IPS-11a (cell line): ENCODE measurements around the gene DPPA3.
"Not testable (repeated sequence)": the region's sequence is repeated elsewhere in the genome, so short reads cannot be mapped to it uniquely, and the experiment has no call there.

Source experiments
- H3K4me3 ChIP-seq: one replicate; pipeline ENCODE4 v1.5.1; 2013; ENCODE audit warnings: low read depth, low read length, control low read depth

The DPPA3 gene

DNA sequence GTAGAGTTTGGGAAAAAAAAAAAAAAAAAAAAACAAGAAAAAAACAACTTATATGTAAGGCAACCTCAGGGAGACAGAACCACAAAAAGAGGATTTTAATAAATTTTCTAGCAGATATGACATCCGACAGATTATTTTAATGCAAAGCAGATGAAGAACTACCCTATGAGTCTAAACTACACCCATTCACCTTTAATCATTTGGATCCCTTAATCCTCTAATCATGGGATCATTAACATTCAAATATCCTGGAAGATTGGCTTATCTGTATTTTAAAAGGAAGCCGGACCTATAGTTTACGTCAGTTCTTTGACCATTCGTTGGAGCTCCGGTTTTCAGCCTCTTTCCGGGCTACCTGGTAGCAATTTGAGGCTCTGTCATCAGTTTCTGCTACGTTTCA, at the start of gene DPPA3:
TSS of gene DPPA3 (plus strand) at position 301 of the 400 bp plus-strand sequence. CDS start 138 bp downstream, outside the sequence.
- H3K4me3 ChIP-seq = no peak within 1 kb of the TSS

DNA sequence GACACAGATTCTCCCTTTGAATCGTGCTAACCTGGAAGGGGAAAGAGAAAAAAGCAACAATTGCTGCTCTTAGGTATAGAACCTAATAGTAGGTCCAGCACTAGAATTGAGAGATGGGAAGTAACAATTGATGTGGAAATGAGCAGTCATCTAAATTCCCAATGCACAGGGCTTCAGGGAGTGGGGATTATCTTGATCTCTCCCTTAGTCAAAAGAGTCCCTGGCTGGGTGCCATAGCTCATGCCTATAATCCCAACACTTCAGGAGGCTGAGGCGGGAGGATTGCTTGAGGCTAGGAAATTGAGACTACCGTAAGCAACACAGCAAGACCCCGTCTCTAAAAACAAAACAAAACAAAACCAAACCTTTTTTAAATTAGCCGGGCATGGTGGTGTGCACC, 49.5 kb upstream of the DPPA3 start:
- H3K4me3 ChIP-seq = no peak overlapping the region

DNA sequence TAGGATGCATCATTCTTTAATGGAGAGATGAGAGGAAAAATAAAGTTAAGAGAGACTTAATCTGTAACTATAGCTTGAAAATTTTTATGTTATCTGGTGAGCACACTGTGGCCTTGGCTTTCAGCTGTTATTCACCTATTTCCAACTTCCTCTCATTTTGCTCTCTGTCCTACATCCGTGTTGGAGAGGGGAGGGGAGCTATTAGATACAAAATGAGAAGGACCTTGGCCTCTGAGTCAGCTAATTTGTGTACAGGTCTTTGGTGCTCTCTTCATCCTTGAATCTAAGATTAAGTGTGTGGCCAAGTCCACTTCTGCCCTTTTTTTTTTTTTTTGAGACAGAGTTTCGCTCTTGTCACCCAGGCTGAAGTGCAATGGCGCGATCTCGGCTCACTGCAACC, 44.6 kb upstream of the DPPA3 start:
- H3K4me3 ChIP-seq = no peak overlapping the region

DNA sequence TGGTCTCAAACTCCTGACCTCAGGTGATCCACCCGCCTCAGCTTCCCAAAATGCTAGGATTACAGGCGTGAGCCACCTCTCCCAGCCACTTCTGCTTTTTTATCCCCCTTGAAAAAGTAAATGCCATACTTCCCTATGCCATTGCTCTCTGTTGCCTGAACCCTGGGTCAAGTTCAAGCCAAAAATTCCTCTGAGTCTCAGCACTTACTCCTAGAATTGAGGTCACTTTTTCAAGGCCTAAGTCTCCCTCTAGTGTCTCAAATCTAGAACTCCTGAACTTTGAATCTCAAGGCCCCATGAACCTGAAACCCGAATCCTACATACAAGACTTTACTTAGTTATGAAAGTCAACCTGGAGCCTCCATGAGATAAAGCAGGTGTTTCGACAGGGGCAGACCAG, 44.1 kb upstream of the DPPA3 start:
- H3K4me3 ChIP-seq = no peak overlapping the region

DNA sequence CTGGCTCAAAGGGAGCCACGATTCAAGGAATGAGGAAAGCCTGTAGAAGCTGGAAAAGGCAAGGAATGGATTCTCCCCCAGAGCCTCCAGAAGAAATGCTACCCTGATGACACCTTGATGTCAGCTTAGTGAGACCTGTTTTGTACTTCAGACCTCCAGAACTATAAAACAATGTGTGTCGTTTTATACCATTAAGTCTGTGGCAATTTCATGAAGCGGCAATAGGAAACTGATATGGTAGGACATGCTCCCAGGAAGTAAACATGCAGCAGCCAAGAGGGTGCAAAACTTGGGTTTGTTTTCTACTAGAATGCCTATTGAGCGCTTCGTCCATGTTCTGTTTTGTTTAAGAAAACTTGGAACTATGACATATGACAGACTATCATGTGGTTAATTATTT, 43.1 kb upstream of the DPPA3 start:
- no peak overlapping the region for H3K4me3 ChIP-seq

DNA sequence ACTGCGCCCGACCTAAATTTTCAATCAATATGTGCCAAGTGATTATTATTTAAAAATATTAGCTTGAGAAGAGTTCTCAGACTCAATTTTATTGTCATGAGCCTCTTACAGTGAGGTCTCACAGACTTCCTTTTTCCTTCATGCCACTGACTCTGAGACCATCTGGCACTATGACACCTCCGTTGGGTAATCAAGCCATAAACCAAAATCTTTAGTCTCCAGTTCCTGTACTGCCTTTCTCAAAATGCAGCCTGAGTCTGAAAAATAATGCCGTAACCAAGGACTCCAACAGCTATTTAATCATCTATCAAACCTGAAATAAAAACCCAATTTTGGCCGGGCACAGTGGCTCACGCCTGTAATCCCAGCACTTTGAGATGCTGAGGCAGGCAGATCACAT, 35.8 kb upstream of the DPPA3 start:
- not testable (repeated sequence) for H3K4me3 ChIP-seq

DNA sequence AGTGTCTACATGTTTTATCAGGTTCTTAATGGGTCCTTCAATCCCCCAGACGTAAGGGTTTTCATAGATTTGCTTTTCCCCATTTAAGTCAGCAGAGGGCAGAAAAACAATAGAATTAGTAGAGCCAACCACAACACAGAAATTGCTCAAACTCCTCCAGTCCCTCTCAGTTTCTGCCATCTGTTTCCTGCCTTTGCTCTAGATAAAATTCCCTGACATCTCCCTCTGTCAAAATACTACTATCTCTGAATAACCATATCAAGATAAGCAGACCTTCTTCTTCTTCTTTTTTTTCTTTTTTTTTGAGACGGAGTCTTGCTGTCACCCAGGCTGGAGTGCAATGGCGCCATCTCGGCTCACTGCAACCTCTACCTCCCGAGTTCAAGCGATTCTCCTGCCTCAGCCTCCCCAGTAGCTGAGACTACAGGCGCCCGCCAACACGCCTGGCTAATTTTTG, 33.8 kb upstream of the DPPA3 start:
- not testable (repeated sequence) for H3K4me3 ChIP-seq

DNA sequence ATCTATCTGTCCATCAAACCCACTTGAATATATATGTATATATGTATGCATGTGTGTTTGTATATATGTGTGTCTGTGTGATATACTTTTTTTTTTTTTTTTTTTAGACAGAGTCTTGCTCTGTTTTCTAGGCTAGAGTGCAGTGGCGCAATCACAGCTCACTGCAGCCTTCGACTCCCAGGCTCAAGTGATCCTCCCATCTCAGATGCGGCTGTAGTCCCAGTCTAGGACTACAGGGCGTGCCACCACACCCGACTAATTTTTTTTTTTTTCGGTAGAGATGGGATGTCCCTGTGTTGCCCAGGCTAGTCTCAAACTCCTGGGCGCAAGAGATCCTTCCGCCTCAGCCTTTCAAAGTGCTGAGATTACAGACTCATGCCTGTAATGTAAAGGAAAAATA, 32.5 kb upstream of the DPPA3 start:
- no peak overlapping the region for H3K4me3 ChIP-seq

DNA sequence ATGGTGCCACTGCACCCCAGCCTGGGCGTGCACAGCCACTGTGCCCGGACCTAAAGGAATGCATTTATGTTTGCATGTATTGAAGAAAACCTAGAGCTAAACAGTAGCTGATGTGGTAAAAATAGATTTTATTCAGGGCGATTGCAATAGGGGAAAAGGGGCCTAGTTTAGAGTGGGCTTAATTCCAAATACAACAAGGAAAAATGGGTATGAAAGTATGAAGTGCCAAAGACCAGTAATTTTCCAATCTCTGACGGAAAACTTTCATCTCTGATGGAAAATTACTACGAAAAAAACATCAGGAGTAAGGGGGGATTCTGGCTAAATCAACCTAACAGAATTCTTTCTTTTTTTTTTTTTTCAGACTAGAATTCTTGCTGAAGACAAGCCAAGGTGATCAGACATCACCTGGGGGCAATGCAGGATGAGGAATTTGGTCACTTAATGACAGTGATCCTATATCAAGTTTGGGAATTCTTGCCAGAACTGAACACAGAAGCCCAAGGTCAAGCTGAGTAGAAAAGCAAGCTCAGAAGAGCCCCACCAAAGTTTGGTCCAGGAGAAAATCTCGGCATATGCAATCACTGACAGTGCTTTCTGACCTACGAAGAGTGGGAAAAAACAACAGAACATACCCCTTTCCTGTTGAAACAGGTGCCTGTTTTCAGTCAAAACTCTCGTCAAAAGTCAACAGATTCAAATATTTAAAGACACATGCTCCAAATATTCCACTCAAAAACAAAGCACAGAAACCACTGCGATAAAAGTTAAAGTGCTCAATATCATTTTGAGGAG, 31.8 kb upstream of the DPPA3 start:
- H3K4me3 ChIP-seq = no peak overlapping the region

DNA sequence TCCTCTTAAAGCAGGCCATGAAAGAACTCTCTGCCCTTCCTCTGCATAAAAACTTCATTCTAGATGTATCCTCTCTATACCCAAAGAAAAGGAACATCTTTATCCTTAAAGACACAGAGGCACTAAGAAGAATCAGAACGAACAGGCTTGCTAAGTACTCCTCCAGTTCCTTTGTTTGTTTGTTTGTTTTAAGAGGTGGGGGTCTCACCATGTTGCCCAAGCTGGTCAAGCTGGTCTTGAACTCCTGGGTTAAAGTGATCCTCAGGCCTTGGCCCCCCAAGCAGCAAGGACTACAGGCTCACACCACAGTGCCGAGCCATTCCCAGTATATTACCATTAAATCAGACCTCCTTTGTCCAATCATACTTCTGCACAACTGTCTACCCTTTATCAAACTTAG, 29.7 kb upstream of the DPPA3 start:
- H3K4me3 ChIP-seq = no peak overlapping the region

DNA sequence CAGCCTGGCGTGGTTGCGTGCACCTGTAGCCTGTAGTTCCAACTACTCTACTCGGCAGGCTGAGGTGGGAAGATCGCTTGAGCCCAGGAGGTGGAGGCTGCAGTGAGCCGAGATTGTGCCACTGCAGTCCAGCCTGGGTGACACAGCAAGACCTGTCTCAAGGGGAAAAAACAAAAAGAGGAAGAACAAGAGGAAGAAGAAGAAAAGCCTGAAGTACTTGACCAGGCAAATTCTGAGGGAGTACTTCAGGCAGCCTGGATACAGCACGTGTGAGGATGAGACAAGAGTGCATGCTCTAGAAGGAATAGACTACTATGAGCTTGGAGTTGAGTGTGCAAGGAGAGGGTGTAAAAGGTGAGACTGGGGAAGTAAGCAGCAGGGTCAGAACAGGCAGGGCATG, 17.4 kb upstream of the DPPA3 start:
- no peak overlapping the region for H3K4me3 ChIP-seq

DNA sequence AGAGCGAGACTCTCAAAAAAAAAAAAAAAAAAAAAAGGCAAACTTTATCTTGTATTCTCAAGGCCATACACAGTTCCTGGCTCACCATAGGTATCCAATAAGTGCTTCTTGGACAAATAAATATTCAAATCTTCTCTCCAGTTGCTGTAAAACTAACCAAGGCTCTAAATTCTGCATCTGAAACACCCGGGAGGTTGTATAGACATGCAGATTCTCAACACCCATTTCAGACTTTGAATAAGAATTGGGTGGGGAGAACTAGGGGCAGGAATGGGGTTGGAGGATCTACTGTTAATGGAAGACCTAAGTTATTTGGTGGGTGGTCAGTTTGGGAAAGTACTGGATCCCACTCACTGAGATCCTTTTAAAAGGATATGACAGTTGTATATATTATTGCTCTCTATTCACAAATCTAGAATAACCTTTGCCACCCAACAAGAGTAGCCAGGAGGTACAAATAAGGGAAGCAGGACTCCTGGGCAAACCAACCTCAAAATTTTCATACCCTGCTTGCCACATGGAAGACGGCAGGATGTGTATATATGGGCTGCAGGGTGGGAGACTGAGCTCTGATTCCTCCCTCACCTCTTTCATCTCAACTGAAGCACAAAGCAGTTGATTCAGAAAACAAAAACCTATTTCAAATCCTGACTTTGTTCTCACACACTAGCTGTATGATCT, 16.5 kb upstream of the DPPA3 start:
- H3K4me3 ChIP-seq = no peak overlapping the region

DNA sequence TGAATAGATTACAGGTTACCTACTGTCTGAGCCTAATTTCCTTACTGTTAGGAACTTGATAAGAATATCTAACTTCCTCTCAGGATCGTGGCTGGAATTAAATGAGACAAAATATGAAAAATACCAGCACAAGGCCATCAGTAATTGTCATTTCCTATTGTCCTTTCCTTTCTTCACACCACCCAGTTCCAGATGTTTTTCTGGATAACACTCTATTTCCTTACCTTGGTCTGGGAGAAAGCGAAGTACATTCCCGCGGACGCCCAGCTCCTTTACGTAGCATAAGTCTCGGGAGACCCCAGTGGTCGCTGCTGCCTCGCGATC, 16.0 kb upstream of the DPPA3 start:
- peak overlapping the region; percentile 18 for H3K4me3 ChIP-seq

DNA sequence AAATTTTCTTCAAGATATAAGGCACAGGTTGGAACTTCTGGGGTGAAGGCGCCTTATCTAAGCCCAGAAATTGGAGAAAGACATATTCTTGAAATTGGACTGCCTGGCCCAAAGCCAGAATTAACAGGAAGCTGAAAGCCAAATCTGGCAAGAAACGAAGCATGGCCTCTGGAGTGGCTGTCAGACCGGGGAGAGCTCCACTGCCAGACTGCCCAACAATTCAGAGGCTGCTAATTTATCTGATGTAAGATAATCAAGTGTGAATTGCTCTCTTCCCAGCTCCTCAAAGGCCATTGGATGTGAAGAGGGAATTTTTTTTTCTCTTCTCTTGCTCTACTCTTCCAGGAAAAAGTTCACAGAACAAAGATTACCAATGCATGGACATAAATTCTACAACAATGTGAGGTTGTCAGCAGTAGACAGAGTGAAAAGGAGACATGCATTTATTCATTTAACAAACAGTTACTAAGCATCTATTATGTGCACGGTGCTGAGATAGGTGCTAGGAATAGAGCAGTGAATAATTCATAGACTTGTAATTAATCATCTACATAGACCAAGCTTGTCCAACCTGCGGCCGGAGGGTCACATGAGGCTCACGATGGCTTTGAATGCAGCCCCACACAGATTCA, 15.6 kb upstream of the DPPA3 start, which contains the start of gene GDF3:
TSS of gene GDF3 (minus strand) at position 210 of the 632 bp plus-strand sequence. CDS start at position 163, 47 bp downstream.
- H3K4me3 ChIP-seq = peak within 1 kb of the TSS; percentile 18

DNA sequence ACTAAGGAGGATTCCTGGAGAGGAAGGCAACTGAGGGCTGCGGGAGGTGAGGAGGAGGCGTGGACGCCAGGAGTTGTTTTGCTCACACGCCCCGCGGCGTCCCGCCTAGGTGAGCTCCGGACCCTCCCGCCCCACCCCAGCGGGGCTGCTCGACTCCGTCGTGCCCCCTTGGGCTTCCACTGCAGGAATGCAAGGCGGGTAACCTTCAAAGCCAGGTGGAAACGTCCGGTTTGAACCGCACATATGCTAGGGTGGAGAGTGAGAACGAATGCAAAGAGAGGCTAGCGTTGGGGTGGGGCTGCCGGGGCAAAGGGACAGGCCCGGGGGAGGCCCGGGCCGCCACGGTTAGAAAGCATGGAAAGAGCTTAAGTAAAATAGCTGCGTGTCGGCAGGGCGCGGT, 5.4 kb upstream of the DPPA3 start:
- no peak overlapping the region for H3K4me3 ChIP-seq

DNA sequence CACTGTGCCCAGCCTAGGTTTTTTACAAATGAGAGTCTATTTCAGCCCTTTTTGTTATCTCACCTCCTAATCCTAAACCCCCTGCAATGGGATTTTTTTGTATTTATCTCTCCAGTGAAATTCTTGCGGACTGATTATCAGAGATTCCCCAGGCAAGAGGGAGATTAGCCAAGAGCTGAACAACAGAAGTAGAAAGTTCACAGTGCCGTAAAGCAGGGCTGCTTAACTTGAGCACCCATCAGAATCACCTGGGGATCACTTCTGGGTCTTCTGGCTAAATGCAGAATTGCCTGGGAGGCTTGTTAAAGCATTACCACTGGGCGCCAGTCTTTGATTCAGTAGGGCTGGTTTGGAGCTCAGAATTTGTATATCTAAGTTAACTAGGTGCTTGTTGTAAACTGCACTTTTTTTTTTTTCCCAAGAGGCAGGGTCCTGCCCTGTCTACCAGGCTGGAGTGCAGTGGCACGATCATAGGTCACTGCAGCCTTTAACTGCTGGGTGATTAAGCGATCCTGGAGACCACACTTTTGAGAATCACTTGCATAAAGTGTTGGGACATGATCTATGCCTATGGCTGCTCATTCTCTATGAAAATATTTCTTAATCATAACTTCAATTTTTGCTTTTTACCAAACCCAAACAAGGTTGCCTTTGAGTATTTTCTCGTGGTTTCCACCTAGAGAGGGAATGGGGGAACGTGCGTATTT, 1.1 kb upstream of the DPPA3 start:
- H3K4me3 ChIP-seq = no peak overlapping the region

DNA sequence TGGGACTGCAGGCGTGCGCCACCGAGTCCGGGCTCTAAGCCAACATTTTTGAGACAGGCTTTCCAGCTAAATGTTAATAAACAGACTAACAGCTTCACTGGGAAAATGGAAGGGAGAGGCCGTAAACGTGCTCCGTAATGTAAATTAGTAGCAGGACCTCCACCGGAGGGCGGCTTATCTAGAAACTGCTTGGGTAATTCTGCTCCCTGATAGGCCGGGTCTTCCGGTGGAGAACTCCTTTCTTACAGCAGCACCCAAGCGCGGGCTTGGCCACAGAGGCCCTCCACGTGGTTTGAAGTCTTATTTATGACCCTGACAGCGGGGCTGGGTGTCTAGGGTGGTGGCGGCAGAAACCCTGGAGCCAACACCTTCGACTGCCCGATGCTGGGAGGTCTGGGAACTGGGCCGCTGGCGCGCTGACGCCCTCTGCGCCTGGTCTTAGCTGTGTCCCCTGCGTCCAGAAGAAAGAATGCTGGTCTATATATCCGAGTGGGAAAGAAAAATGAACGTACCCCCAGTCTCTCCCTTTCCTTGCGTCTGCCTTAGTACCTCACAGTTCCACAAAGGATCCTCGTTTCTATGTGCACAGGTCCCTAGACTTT, 1.7 kb downstream of the DPPA3 start:
- no peak overlapping the region for H3K4me3 ChIP-seq

DNA sequence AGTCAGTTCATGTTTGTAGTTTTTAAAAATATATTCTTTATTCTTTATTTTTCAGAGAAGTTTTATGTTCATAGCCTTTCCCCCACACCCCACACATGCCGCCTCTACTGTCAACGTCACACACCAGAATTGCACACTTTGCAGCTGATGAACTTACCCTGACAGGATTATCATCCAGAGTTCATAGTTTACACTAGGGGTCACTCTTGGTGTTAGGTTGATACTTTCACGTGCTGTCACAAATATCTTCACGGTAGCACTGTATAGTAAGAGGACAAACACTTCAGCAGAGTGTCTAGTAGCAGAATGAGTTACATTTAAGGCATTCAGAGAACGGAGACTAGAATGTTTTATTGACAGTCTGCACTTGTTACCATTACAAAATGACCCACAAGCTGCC, 5.1 kb downstream of the DPPA3 start:
- no peak overlapping the region for H3K4me3 ChIP-seq

DNA sequence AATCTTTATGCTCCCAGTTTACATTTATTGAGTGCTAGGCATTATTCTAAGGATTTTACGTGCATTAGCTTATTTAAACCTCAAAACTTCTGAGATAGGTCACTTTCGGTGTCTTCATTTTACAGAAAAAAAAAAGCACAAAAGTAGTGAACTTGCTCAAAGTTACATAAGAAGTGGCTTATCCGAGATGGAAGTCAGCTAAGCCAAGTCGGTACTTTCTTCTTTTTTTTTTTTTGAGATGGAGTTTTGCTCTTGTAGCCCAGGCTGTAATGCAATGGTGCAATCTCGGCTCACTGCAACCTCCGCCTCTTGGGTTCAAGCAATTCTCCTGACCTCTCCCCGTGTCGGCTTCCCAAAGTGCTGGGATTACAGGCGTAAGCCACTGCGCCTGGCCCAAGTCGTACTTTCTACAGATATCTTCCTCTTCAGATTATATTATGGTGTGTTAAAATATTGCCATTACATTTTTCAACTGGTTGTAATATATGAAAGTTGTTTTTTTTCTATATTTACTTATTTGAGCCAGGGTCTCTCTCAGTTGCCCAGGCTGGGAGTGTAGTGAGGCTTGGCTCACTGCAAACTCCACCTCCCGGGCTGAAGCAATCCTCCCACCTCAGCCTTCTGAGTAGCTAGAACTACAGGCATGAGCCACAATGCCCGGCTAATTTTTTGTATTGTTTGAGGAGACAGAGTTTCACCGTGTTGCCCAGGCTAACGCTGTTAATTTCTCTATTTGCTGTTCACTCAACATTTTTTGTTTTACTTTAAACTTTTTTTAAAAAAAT, 8.9 kb downstream of the DPPA3 start:
- no peak overlapping the region for H3K4me3 ChIP-seq

DNA sequence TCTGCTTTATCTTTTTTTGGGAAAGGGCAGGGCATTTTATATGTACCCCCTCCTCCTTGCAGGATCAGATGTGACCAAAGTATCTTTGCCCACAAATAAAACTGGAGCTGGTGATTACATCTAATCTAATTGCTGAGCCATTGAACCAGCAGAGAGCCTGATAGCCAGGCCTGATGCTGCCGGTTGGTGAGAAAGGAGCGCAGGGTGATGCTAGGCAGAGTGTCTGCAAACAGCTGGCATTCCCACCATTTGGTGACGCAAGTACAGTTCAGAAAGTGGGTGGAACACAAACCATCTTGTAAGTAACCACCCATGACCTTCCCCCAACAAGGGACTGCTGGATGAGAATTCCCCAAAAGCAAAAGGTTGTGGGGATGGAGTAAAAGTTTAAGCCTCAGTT, 12.7 kb downstream of the DPPA3 start:
- no peak overlapping the region for H3K4me3 ChIP-seq
